Progenitor cell of endocrine pancreas (in vitro differentiated cells): Measurements from ENCODE around the gene ZNF789. TPM values are rescaled to one million over a fixed set of nuclear protein-coding genes. Genes with fewer than 3 reads are reported as not detected.
A peak's percentile ranks its signal among the peaks of the same experiment; 100 is the strongest.

Experiments
- DNase-seq: peaks from one replicate; pipeline ENCODE4 v3.0.0; 2021; ENCODE audit warnings: low spot score; ENCODE audit not compliant: unreplicated experiment
- H3K27ac Mint-ChIP-seq: 2 replicates; pipeline ENCODE4 v1.8.0; 2021; ENCODE audit warnings: mild to moderate bottlenecking, moderate library complexity, mixed read lengths
- H3K27me3 Mint-ChIP-seq: 2 replicates; pipeline ENCODE4 v1.8.0; 2021; ENCODE audit warnings: mixed read lengths
- H3K36me3 Mint-ChIP-seq: 2 replicates; pipeline ENCODE4 v1.8.0; 2022; ENCODE audit warnings: mixed read lengths; ENCODE audit not compliant: insufficient read depth
- H3K4me1 Mint-ChIP-seq: 2 replicates; pipeline ENCODE4 v1.8.0; 2021; ENCODE audit warnings: low read depth, mixed read lengths
- H3K4me3 Mint-ChIP-seq: 2 replicates; pipeline ENCODE4 v1.8.0; 2021; ENCODE audit warnings: low read depth, mild to moderate bottlenecking, moderate library complexity, mixed read lengths
- H3K9me3 Mint-ChIP-seq: 2 replicates; pipeline ENCODE4 v1.8.0; 2021; ENCODE audit warnings: low read depth, mixed read lengths
- total RNA-seq: library from RNA; stranded (reverse); gene quantifications from 2 replicates; pipeline ENCODE4 v1.2.1, GENCODE V29; 2021
- TF ChIP-seq, protein P1 (sequence below): fragments of 200-600 bp; sonication (generic); IDR thresholded peaks from one replicate; pipeline ENCODE4 v1.5.0; 2021; ENCODE audit warnings: antibody characterized with exemption, mild to moderate bottlenecking; ENCODE audit not compliant: unreplicated experiment

The ZNF789 gene
- total RNA-seq, 1 donor from 2014 or later: 27.4 TPM

DNA sequence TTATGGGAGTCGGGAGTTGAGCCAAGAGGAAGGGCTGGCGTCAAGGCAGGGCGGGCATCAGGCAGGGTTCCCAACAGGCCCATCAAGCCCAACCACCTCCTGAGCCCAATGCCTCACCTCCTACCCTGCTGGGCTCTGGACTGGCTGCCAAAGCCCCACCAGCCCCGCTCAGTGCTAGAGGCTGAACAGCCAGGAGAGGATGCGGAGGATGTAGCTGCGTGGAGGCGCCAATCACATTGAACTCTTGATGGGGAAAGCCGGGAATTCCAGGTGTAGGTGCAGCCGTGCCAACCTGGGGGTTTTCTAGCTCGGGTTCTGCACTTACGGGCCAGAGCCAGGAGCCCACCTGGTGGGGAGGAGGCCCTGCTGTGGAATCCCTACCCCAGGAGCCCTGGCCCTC is 19.6 kb upstream of the ZNF789 start:
- DNase-seq: no peak
- H3K36me3 Mint-ChIP-seq: peaks cover 10% of the 10 kb centered on the region
- no peaks in the 10 kb centered on the region for H3K27me3 Mint-ChIP-seq
- H3K27ac Mint-ChIP-seq: no peak overlapping the region
- H3K9me3 Mint-ChIP-seq: no peaks in the 10 kb centered on the region
- H3K4me3 Mint-ChIP-seq: no peak overlapping the region
- no peaks in the 10 kb centered on the region for H3K4me1 Mint-ChIP-seq
- TF ChIP-seq, protein P1, sequence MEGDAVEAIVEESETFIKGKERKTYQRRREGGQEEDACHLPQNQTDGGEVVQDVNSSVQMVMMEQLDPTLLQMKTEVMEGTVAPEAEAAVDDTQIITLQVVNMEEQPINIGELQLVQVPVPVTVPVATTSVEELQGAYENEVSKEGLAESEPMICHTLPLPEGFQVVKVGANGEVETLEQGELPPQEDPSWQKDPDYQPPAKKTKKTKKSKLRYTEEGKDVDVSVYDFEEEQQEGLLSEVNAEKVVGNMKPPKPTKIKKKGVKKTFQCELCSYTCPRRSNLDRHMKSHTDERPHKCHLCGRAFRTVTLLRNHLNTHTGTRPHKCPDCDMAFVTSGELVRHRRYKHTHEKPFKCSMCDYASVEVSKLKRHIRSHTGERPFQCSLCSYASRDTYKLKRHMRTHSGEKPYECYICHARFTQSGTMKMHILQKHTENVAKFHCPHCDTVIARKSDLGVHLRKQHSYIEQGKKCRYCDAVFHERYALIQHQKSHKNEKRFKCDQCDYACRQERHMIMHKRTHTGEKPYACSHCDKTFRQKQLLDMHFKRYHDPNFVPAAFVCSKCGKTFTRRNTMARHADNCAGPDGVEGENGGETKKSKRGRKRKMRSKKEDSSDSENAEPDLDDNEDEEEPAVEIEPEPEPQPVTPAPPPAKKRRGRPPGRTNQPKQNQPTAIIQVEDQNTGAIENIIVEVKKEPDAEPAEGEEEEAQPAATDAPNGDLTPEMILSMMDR: no peak

DNA sequence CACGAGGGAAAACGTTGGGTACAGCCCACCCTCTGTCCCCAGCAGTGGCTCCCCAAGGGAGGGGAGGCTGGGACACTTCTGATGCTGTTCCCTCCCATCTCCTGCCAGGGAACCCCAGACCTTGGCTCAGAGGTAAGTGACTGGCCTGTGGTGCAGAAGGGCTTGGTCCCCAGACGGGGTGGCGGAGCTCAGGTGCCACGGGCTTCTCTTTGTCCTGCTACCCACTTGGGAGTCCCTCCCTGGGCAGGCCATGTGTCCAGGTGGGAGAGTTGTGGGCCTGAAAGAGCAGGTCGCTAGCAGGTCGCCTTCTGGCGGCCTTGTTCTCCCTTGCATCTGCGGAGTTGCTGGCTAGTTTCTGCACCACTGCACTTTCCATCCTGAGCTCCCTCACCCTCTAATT is 16.8 kb upstream of the ZNF789 start:
- Mint-ChIP-seq H3K4me3 (no peak overlapping the region), H3K36me3 (peaks cover 19% of the 10 kb centered on the region), H3K27ac (peak overlapping the region; percentile 73), H3K9me3 (no peaks in the 10 kb centered on the region), H3K27me3 (no peaks in the 10 kb centered on the region), H3K4me1 (no peaks in the 10 kb centered on the region)
- no peak for DNase-seq
- TF ChIP-seq, protein P1: no peak

DNA sequence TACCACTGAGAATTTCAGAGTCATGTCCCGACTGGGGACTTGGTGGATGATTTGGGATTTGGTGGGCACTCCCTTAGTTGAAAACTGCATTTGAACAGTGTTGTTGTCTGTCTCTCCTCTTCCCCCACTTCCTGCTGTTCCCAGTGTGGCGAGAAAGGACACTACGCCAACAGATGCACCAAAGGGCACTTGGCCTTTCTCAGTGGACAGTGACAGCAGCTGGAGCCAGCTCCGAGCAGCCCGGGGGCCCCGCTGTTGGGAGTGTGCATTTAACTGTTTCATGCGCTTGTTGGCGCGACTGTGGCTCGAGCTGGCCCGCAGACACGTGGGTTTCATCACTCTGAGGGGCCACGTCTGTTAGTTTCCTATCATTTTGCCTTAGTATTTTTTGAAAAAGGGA is 16.4 kb upstream of the ZNF789 start:
- no peak for DNase-seq
- no peaks in the 10 kb centered on the region for H3K4me1 Mint-ChIP-seq
- H3K27ac Mint-ChIP-seq: peak overlapping the region; percentile 73
- no peaks in the 10 kb centered on the region for H3K9me3 Mint-ChIP-seq
- TF ChIP-seq, protein P1: no peak
- H3K4me3 Mint-ChIP-seq: no peak overlapping the region
- no peaks in the 10 kb centered on the region for H3K27me3 Mint-ChIP-seq
- H3K36me3 Mint-ChIP-seq: peaks cover 16% of the 10 kb centered on the region

DNA sequence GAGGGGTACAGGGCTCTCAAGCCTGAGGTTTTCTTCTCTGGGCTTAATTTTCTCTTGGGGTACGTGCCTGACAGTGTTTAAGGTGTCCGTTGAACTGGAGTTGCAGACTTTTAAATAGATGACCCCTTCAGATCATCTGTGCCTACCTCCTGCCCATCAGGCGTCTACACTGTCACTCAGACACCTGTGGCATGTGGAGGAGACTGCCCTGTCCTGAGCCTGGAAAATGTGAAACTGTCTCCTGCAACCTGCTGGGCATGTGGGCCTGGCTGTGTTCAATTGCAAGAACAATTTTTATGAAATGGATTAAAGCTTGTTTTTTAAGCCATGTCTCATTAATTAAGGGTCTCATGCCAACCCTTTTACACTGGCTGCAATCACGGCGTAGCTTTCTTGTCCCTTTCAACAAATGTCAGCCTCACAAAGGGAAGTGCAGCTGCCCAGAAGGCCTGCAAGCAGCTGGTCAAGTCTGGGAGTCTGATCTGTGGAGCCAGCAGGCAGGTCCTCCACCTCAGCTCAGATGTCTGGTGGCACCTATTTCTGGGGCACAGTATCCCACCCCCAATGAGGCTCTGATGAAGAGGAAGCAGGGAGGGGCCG is 15.5 kb upstream of the ZNF789 start:
- no peaks in the 10 kb centered on the region for H3K9me3 Mint-ChIP-seq
- TF ChIP-seq, protein P1: no peak
- no peak overlapping the region for H3K4me3 Mint-ChIP-seq
- no peaks in the 10 kb centered on the region for H3K4me1 Mint-ChIP-seq
- H3K27ac Mint-ChIP-seq: no peak overlapping the region
- DNase-seq: no peak
- peaks cover 16% of the 10 kb centered on the region for H3K36me3 Mint-ChIP-seq
- H3K27me3 Mint-ChIP-seq: no peaks in the 10 kb centered on the region

DNA sequence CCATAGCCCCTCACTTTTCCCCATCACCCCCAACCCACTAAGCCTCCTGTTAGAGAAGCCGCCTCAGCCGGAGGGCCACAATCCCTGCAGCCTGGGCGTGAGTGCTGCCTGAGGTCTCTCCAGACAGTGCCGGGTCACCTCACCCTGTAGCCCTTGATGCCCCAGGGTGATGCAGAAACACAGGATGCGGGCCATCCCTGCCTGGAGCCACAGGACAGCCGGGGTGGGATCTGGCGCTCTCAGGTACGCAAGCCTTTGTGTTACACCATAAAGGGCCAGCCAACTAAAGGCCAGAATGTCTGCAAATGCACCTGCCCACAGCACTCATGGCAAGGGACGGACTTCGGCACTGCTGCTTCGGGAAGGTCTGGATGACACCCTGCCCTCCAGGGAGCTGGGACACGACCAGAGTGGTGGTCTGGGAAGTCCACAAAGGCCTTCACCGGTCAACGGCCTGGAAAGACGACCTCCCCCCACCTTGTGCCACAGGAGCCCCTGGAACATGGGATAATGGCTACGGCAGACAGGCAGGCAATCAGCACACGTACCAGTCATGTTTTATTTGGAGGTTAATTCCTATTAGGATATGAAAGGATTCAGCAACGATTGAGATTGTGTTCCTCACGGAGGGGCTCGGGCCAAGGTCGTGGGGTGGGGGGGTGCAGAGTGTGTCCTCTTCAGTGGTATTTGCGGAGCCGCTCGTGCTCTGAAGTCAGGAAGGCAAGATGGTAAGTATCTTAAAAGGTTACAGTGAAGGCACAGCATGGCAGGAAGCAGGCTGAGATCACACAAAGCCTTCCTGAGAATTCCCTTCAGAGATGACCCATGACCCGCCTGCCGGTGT is 14.8 kb upstream of the ZNF789 start:
- peaks cover 16% of the 10 kb centered on the region for H3K36me3 Mint-ChIP-seq
- no peak for DNase-seq
- H3K27me3 Mint-ChIP-seq: no peaks in the 10 kb centered on the region
- H3K9me3 Mint-ChIP-seq: no peaks in the 10 kb centered on the region
- no peak overlapping the region for H3K4me3 Mint-ChIP-seq
- no peak overlapping the region for H3K27ac Mint-ChIP-seq
- TF ChIP-seq, protein P1: no peak
- no peaks in the 10 kb centered on the region for H3K4me1 Mint-ChIP-seq
